NCI-H345 treated with DMSO at 0.1 percent for 48 hours (cell line): ENCODE data around the gene ERRFI1.
"Not testable (repeated sequence)": the region's sequence is repeated elsewhere in the genome, so short reads cannot be mapped to it uniquely, and the experiment has no call there.

Source experiments
- DNase-seq: peaks from one replicate; lab custom pipeline; 2025; ENCODE audit not compliant: unreplicated experiment; lab: John Stamatoyannopoulos, UW

Gene ERRFI1, protein sequence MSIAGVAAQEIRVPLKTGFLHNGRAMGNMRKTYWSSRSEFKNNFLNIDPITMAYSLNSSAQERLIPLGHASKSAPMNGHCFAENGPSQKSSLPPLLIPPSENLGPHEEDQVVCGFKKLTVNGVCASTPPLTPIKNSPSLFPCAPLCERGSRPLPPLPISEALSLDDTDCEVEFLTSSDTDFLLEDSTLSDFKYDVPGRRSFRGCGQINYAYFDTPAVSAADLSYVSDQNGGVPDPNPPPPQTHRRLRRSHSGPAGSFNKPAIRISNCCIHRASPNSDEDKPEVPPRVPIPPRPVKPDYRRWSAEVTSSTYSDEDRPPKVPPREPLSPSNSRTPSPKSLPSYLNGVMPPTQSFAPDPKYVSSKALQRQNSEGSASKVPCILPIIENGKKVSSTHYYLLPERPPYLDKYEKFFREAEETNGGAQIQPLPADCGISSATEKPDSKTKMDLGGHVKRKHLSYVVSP

DNA sequence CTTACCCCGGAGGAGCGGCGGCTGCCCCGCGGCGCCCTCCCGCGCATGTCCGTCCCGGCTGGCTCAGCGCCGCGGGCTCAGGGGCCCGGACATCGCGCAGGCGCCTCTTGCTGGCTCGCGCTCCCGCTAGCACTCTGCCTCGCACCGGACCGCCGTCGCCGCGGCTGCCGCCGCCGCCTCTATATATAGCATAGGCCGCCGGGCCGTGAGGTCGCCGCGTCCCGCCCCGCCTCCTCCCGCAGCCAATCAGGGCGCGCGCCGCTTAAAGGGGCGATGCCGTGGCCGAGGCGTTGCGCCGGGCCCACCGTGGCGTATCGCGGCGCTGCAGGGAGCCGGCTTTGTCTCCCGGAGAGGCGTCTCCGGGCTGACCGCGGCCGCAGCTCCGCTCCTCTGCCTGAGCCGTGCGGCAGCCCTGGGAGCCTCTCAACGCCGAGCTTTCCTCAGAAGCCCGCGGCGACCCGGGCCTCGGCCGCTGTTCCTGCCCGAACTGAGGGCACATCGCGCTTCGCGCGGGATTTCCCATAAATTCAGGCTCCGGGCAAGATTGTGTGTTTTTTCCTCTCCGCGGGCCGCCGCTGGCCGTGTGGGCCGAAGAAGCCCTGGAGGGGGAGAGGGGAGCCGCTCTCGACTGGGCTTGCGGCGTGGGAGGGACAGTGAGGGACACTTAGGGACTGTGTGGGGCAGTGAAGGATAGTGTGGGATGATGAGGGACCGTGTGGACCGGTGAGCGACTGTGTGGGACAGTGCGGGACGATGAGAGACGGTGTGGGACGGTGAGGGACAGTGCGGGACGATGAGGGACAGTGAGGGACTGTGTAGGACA is at the start of gene ERRFI1:
TSS of gene ERRFI1 (minus strand) at position 157 of the 823 bp plus-strand sequence. CDS start 10,690 bp downstream, outside the sequence.
- peak; percentile 76 for DNase-seq

- no peak for DNase-seq
These were observed 49.5 kb upstream of the ERRFI1 start for GRCh38 chr1:8075511-8076051.

- no peak for DNase-seq
These were observed 47.2 kb upstream of the ERRFI1 start for GRCh38 chr1:8073112-8073855.

GRCh38 chr1:8070381-8070811 is 44.3 kb upstream of the ERRFI1 start:
- no peak for DNase-seq

GRCh38 chr1:8069614-8070320 is 43.7 kb upstream of the ERRFI1 start:
- DNase-seq = not testable (repeated sequence)

DNA sequence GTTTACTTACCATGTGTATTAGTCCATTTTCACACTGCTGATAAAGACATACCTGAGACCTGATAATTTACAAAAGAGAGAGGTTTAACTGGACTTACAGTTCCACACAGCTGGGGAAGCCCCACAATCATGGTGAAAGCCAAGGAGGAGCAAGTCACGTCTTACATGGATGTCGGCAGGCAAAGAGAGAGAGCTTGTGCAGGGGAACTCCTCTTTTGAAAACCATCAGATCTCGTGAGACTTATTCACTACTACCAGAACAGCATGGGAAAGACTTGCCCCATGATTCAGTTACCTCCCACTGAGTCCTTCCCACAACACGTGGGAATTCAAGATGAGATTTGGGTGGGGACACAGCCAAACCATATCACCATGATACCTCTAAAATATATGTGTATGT is 39.3 kb upstream of the ERRFI1 start:
- no peak for DNase-seq

DNA sequence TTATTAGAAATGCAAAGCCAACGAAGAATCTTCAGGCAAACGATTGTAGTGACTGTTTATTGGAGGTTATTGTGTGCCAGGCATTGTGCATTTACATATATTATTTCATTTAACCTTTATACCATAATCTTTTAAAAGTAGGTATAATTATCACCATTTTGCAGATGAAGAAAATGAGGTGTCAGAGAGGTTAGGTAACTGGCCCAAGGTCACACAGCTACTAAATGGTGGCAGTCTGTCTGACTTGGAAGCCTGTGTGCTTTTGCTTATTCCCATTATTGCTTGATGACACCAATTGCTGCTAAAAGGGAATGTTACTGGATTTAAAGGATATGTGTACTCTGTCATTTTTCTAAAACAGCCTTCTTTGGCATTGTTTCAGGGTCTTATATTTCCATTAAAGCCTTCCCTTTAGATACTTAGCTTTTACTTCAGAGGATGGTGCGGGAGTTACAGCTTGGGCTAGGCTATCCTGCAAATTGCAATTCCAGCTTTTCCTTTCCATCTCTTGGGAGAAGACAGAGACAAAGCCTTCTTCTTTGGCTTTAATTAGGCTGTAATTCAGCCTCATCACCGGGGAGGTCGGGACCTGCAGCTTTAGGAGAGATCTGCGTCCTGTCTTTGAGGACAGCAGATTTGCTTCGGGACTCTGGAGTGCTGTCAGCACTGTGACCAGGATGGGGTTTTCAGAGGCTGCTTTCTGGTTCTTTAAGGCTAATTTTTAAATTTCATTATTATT is 37.4 kb upstream of the ERRFI1 start:
- no peak for DNase-seq

DNA sequence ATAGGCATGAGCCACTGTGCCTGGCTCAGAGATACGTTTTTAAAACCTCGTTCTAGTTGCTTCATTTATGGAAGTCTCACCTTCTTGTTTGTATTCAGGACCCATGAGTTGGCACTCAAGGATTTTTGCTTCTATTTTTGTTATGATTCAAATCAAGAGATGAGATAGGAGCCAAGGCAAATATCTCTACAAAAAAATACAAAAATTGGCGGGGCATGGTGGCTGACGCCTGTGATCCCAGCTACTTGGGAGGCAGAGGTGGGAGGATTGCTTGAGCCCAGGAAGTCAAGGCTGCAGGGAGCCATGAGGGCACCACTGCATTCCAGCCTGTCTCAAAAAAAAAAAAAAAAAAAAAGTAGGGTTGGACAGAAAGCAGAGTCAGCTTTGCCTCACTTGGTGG is 36.8 kb upstream of the ERRFI1 start:
- DNase-seq = no peak

- DNase-seq = no peak
These were observed 35.7 kb upstream of the ERRFI1 start for GRCh38 chr1:8061673-8062386.

DNA sequence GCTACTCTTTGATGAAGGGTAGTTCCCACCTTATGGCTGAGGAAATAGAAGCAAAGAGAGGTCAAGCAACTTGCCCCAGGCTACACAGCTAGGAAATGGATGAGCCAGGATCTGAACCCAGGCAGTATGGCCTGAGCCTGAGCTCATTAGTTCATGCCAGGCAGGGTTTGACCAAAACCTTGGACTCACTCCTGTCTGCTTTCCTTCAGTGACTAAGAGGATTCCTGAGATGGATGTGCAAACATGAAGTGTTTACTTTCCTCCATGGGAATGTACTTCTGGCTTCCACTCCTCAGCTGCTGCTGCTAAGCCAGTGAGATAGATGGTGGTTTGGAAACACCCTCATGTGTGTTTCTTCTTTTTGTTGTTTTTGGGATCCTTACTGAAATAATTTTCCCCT is 35.1 kb upstream of the ERRFI1 start:
- no peak for DNase-seq

GRCh38 chr1:8059161-8059622 is 33.1 kb upstream of the ERRFI1 start:
- DNase-seq = no peak

DNA sequence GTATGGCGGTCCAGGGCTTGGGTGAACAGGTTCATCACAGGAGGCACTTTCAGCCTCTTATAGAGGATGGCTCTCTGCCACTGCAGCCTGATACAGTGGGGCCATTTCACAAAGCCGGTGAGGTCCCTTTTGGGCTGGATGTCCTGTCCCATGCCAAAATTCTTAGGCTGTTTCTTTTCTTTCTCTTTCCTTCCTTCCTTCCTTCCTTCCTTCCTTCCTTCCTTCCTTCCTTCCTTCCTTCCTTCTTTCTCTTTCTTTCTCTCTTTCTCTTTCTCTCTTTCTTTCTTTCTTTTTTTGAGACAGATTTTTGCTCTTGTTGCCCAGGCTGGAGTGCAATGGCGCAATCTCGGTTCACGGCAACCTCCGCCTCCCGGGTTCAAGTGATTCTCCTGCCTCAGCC is 31.7 kb upstream of the ERRFI1 start:
- not testable (repeated sequence) for DNase-seq

DNA sequence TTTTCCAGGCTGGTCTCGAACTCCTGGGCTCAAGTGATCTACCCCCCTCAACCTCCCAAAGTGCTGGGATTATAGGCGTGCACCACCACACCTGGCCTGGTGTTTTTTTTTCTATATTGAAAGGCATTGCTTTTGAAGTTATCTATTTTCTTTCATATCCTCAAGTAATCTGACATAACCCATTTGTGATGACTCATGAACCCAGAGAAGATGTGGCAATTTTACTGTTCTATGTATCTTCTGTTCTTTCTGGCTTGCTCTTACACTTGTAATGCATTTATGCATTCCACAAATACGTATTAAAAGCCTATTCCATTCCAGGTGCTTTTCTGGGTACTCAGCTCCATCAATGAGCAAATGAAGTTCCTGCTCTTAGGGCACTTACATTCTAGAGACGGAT is 29.9 kb upstream of the ERRFI1 start:
- no peak for DNase-seq

- DNase-seq = no peak
These were observed 27.9 kb upstream of the ERRFI1 start for GRCh38 chr1:8053878-8054567.

GRCh38 chr1:8051650-8052049 is 25.5 kb upstream of the ERRFI1 start:
- DNase-seq = no peak

- DNase-seq = not testable (repeated sequence)
These were observed 23.1 kb upstream of the ERRFI1 start for GRCh38 chr1:8049229-8049628.

GRCh38 chr1:8047686-8048445 is 21.8 kb upstream of the ERRFI1 start:
- no peak for DNase-seq

- no peak for DNase-seq
These were observed 21.0 kb upstream of the ERRFI1 start for GRCh38 chr1:8047112-8047511.
